Neural progenitor cell (in vitro differentiated cells): ENCODE results near the gene SLC44A5. TPM values are rescaled to one million over a fixed set of nuclear protein-coding genes. Genes with fewer than 3 reads are reported as not detected.
"Not testable (repeated sequence)": the region's sequence is repeated elsewhere in the genome, so short reads cannot be mapped to it uniquely, and the experiment has no call there.

Source experiments
- DNase-seq: peaks from one replicate; pipeline ENCODE4 v3.0.0-alpha.2; 2016; ENCODE audit warnings: low spot score
- H2AFZ ChIP-seq: fragments of 200-600 bp; sonication (generic); replicated peaks from 2 replicates; pipeline ENCODE4 v1.6.1; 2016; ENCODE audit warnings: antibody characterized with exemption
- H3F3A ChIP-seq: fragments of 200-600 bp; sonication (generic); 2 replicates; pipeline ENCODE4 v1.6.1; 2016; ENCODE audit warnings: antibody characterized with exemption, low read depth
- H3K27ac ChIP-seq: fragments of 200-600 bp; sonication (generic); 2 replicates; pipeline ENCODE4 v1.5.1; 2016; ENCODE audit warnings: mild to moderate bottlenecking
- H3K27me3 ChIP-seq: fragments of 200-600 bp; sonication (generic); 2 replicates; pipeline ENCODE4 v1.6.1; 2016; ENCODE audit warnings: mild to moderate bottlenecking, moderate library complexity
- H3K36me3 ChIP-seq: fragments of 200-600 bp; sonication (generic); 2 replicates; pipeline ENCODE4 v1.5.1; 2016
- H3K4me1 ChIP-seq: fragments of 200-600 bp; sonication (generic); 2 replicates; pipeline ENCODE4 v1.6.1; 2016; ENCODE audit warnings: mixed run types
- H3K4me2 ChIP-seq: fragments of 200-600 bp; sonication (generic); 2 replicates; pipeline ENCODE4 v1.6.1; 2016
- H3K4me3 ChIP-seq: fragments of 200-600 bp; sonication (generic); 2 replicates; pipeline ENCODE4 v1.5.1; 2016
- H3K79me2 ChIP-seq: fragments of 200-600 bp; sonication (generic); 2 replicates; pipeline ENCODE4 v1.6.1; 2016; ENCODE audit warnings: low read depth
- H3K9ac ChIP-seq: fragments of 200-600 bp; sonication (generic); 2 replicates; pipeline ENCODE4 v1.6.1; 2016
- H3K9me3 ChIP-seq: fragments of 200-600 bp; sonication (generic); 2 replicates; pipeline ENCODE4 v1.5.1; 2016; ENCODE audit warnings: low read depth
- H4K20me1 ChIP-seq: fragments of 200-600 bp; sonication (generic); 2 replicates; pipeline ENCODE4 v1.6.1; 2016; ENCODE audit warnings: low read depth
- H3K27ac Mint-ChIP-seq: 3 replicates; pipeline ENCODE4 v1.8.0; 2021; ENCODE audit warnings: mixed read lengths
- H3K27me3 Mint-ChIP-seq: 2 replicates; pipeline ENCODE4 v1.8.0; 2022; ENCODE audit warnings: low read depth, mild to moderate bottlenecking, inconsistent platforms, moderate library complexity, mixed read lengths; ENCODE audit not compliant: insufficient read depth
- H3K36me3 Mint-ChIP-seq: 3 replicates; pipeline ENCODE4 v1.8.0; 2021; ENCODE audit warnings: mixed read lengths
- H3K4me1 Mint-ChIP-seq: 3 replicates; pipeline ENCODE4 v1.8.0; 2021; ENCODE audit warnings: mixed read lengths
- H3K4me3 Mint-ChIP-seq: 3 replicates; pipeline ENCODE4 v1.8.0; 2021; ENCODE audit warnings: mild to moderate bottlenecking, moderate library complexity, mixed read lengths
- H3K9me3 Mint-ChIP-seq: 3 replicates; pipeline ENCODE4 v1.8.0; 2020; ENCODE audit warnings: mixed read lengths
- EZH2 ChIP-seq: fragments of 200-600 bp; sonication (generic); IDR thresholded peaks from 2 replicates; pipeline ENCODE4 v1.6.1; 2017; ENCODE audit warnings: antibody characterized with exemption, mild to moderate bottlenecking, moderate library complexity
- EZH2phosphoT487 ChIP-seq: fragments of 200-600 bp; sonication (generic); IDR thresholded peaks from 2 replicates; pipeline ENCODE4 v1.6.1; 2017; ENCODE audit warnings: antibody characterized with exemption
- total RNA-seq: library from RNA; depleted of rRNA; stranded (reverse); fragments of >200 nt; gene quantifications from 2 replicates; pipeline ENCODE4 v1.2.3, GENCODE V29; 2015; ENCODE audit warnings: low replicate concordance
- TF ChIP-seq, protein P1 (sequence below): fragments of 200-600 bp; sonication (generic); IDR thresholded peaks from 2 replicates; pipeline ENCODE4 v1.5.1; 2017; ENCODE audit warnings: antibody characterized with exemption, mild to moderate bottlenecking

Gene SLC44A5
- 13.5 and 25.3 TPM in 2 replicates for total RNA-seq

DNA sequence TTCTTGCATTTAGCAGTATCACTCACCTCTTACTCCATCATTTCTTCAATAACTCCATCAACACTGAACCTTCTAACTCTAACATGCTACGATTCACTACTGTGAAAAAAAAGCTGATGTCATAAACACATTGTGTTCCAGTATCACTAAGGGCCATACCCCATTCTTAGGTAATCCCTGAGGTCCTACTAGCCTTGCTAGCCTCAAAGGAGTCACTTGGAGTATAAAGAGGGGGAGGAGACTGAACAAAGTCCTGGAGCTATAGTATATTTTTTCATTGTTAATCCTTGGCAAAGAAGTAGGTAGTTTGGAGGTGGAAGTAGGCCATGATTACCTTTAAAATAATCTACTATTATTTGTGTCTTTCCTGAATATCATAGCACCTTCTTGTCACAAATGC, at the start of gene SLC44A5:
TSS of gene SLC44A5 (minus strand) at position 101 of the 400 bp plus-strand sequence. CDS start 69,667 bp downstream, outside the sequence.
- no peak for TF ChIP-seq EZH2
- TF ChIP-seq EZH2phosphoT487 = no peak
- TF ChIP-seq, protein P1, sequence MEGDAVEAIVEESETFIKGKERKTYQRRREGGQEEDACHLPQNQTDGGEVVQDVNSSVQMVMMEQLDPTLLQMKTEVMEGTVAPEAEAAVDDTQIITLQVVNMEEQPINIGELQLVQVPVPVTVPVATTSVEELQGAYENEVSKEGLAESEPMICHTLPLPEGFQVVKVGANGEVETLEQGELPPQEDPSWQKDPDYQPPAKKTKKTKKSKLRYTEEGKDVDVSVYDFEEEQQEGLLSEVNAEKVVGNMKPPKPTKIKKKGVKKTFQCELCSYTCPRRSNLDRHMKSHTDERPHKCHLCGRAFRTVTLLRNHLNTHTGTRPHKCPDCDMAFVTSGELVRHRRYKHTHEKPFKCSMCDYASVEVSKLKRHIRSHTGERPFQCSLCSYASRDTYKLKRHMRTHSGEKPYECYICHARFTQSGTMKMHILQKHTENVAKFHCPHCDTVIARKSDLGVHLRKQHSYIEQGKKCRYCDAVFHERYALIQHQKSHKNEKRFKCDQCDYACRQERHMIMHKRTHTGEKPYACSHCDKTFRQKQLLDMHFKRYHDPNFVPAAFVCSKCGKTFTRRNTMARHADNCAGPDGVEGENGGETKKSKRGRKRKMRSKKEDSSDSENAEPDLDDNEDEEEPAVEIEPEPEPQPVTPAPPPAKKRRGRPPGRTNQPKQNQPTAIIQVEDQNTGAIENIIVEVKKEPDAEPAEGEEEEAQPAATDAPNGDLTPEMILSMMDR = no peak
- Histone ChIP-seq H3K4me3 (no peak within 1 kb of the TSS), H3K4me1 (peaks cover 10% of the 10 kb centered on the region), H3K9me3 (no peaks in the 10 kb centered on the region), H3K27ac (no peak within 1 kb of the TSS), H4K20me1 (peaks cover 29% of the 10 kb centered on the region), H3K9ac (no peak within 1 kb of the TSS), H3K27me3 (peaks cover 29% of the 10 kb centered on the region), H3F3A (peaks cover 4% of the 10 kb centered on the region), H3K36me3 (no peaks in the 10 kb centered on the region), H3K4me2 (no peak within 1 kb of the TSS), H2AFZ (no peak within 1 kb of the TSS), H3K79me2 (no peaks in the 10 kb centered on the region)
- Mint-ChIP-seq H3K4me3 (no peak within 1 kb of the TSS), H3K4me1 (peaks cover 17% of the 10 kb centered on the region), H3K27me3 (peaks cover 4% of the 10 kb centered on the region), H3K36me3 (no peaks in the 10 kb centered on the region), H3K9me3 (peaks cover 3% of the 10 kb centered on the region), H3K27ac (no peak within 1 kb of the TSS)
- no peak for DNase-seq

DNA sequence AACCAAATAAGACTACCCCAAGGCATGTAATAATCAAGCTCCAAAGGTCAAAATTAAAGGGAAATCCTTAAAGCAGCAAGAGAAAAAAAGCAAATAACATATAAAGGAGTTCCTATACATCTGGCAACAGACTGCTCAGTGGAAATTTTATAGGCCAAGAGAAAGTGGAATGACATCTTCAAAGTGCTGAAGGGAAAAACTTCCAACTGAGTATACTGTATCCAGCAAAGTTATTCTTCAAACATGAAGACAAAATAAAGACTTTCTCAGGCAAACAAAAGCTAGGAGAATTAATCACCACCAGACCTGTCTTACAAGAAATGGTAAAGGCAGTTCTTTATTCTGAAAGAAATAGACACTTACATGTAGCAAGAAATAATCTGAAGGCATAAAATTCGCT, 45.0 kb upstream of the SLC44A5 start:
- Mint-ChIP-seq H3K9me3 (peaks cover 2% of the 10 kb centered on the region), H3K27ac (no peak overlapping the region), H3K4me3 (no peak overlapping the region), H3K4me1 (no peaks in the 10 kb centered on the region), H3K36me3 (no peaks in the 10 kb centered on the region), H3K27me3 (peaks cover 4% of the 10 kb centered on the region)
- H3K4me2 ChIP-seq = no peak overlapping the region
- no peak overlapping the region for H3K27ac ChIP-seq
- TF ChIP-seq, protein P1 = no peak
- no peak for TF ChIP-seq EZH2phosphoT487
- TF ChIP-seq EZH2 = no peak
- H3K79me2 ChIP-seq = peaks cover 9% of the 10 kb centered on the region
- no peak overlapping the region for H3K4me3 ChIP-seq
- H3K27me3 ChIP-seq = no peaks in the 10 kb centered on the region
- no peaks in the 10 kb centered on the region for H4K20me1 ChIP-seq
- H3K4me1 ChIP-seq = no peaks in the 10 kb centered on the region
- no peak overlapping the region for H2AFZ ChIP-seq
- H3F3A ChIP-seq = no peaks in the 10 kb centered on the region
- H3K9ac ChIP-seq = no peak overlapping the region
- H3K9me3 ChIP-seq = no peaks in the 10 kb centered on the region
- no peak for DNase-seq
- no peaks in the 10 kb centered on the region for H3K36me3 ChIP-seq

DNA sequence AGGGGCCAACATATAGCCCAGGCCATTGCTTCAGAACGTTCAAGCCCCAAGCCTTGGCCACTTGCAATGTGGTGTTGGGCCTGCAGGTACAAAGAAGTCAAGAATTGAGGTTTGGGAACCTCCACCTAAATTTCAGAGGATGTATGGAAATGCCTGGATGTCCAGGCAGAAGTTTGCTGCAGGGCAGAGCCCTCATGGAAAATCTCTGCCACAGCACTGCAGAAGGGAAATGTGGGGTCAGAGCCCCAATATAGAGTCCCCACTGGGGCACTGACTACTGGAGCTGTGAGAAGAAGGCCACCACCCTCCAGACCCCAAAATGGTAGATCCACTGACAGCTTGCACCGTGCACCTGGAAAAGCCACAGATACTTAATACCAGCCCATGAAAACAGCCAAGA, 36.3 kb upstream of the SLC44A5 start:
- not testable (repeated sequence) for H3K4me3 ChIP-seq, H3K4me1 ChIP-seq, H3K27ac Mint-ChIP-seq, H4K20me1 ChIP-seq, H3K9me3 ChIP-seq, H3K4me2 ChIP-seq, H3K9ac ChIP-seq, H3K27me3 ChIP-seq, H3F3A ChIP-seq, DNase-seq, H3K4me3 Mint-ChIP-seq, H3K27ac ChIP-seq, H2AFZ ChIP-seq, H3K79me2 ChIP-seq, H3K36me3 ChIP-seq, H3K36me3 Mint-ChIP-seq, H3K4me1 Mint-ChIP-seq, H3K27me3 Mint-ChIP-seq
- peaks cover 14% of the 10 kb centered on the region for H3K9me3 Mint-ChIP-seq

DNA sequence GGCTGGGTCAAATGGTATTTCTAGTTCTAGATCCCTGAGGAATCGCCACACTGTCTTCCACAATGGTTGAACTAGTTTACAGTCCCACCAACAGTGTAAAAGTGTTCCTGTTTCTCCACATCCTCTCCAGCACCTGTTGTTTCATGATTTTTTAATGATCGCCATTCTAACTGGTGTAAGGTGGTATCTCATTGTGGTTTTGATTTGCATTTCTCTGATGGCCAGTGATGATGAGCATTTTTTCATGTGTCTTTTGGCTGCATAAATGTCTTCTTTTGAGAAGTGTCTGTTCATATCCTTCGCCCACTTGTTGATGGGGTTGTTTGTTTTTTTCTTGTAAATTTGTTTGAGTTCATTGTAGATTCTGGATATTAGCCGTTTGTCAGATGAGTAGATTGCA, 34.2 kb upstream of the SLC44A5 start:
- not testable (repeated sequence) for H3F3A ChIP-seq, H3K4me3 ChIP-seq

More for the DNA sequence above, 34.2 kb upstream of the SLC44A5 start:
- not testable (repeated sequence) for H3K27ac ChIP-seq, H4K20me1 ChIP-seq, DNase-seq, H3K4me3 Mint-ChIP-seq, H3K36me3 ChIP-seq, H3K9me3 ChIP-seq, H3K36me3 Mint-ChIP-seq, H3K27me3 ChIP-seq, H3K4me1 ChIP-seq, H3K79me2 ChIP-seq, H3K9ac ChIP-seq, H3K4me1 Mint-ChIP-seq, H3K27me3 Mint-ChIP-seq, H3K27ac Mint-ChIP-seq, H2AFZ ChIP-seq, H3K4me2 ChIP-seq
- peaks cover 14% of the 10 kb centered on the region for H3K9me3 Mint-ChIP-seq
